ENCODE results near the gene RAB3GAP2. TPM values are rescaled to one million over a fixed set of nuclear protein-coding genes. Genes with fewer than 3 reads are reported as not detected.

Gene RAB3GAP2
- total and polyA plus RNA-seq, 10 of the 15 experiments (the other 5 are each of a cell fraction or from before 2014, with no cell fraction given): 11.9 to 51.1 (median 24.4) TPM

GRCh38 chr1:220164517-220164916 lies 107.7 kb downstream of the RAB3GAP2 start (continued):
- TF ChIP-seq NKRF (conservative IDR thresholded peaks at IDR 0.05): no peak
- no peak for TF ChIP-seq HCFC1 (IDR thresholded peaks at IDR 0.05; ENCODE audit: low read length)

GRCh38 chr1:220164116-220164515 lies 108.1 kb downstream of the RAB3GAP2 start:
- no TSS peak for BruUV-seq (replicated peaks)
- H3K4me1 ChIP-seq (ENCODE audit: control insufficient read depth, insufficient read depth, low read length): no peaks in the 10 kb centered on the region
- H3K4me2 ChIP-seq (ENCODE audit: control insufficient read depth, insufficient read depth): no peak overlapping the region
- no peak overlapping the region for H3K27ac ChIP-seq (ENCODE audit: control insufficient read depth, insufficient read depth)
- intact Hi-C loops (cut with micrococcal nuclease; ENCODE audit: unreplicated experiment): no loop called here
- no peak for FAIRE-seq
- H3K9me3 ChIP-seq (replicated peaks; ENCODE audit: control insufficient read depth, insufficient read depth, low read length): no peaks in the 10 kb centered on the region
- no peak for ATAC-seq
- ChIA-PET RAD21 (ENCODE audit: unreplicated experiment) (interaction anchor here (0.7 kb wide), 1 partner anchor 167 kb away, joined by 3 read pairs; no protein-coding TSS in a partner anchor), POLR2A (no interaction called here), SMC1A (ENCODE audit: uncharacterized antibody, unreplicated experiment) (interaction anchor here (1.3 kb wide), 1 partner anchor 58 kb away, joined by 3 read pairs; no protein-coding TSS in a partner anchor), CTCF (interaction anchor here (0.6 to 0.8 kb wide), 2 partner anchors 23 to 140 kb away, joined by 3 read pairs; no protein-coding TSS in a partner anchor)
- no peaks in the 10 kb centered on the region for H3K79me2 ChIP-seq (ENCODE audit: control insufficient read depth, insufficient read depth, low read length)
- peaks cover 3 to 19% of the 10 kb centered on the region in 2 experiments; a peak in 3 of 4 replicates for H3K36me3 ChIP-seq (ENCODE audit: control insufficient read depth in 2 of 2, insufficient read depth in 2 of 2, low read length in 1 of 2)
- 100% methylated on average over 1 of the region's 1 CpG for WGBS (ENCODE audit: insufficient coverage, insufficient replicate concordance, low lambda C conversion rate, missing lambda C conversion rate)
- H3K9ac ChIP-seq (ENCODE audit: control insufficient read depth, insufficient read depth, low read length): no peak overlapping the region
- no peak overlapping the region for H2AFZ ChIP-seq (ENCODE audit: control insufficient read depth, low read depth, low read length)
- DNase-seq (ENCODE audit: low read depth, low spot score): no peak
- no peak overlapping the region for H3K4me3 ChIP-seq
- in situ Hi-C loops (cut with MboI): no loop called here
- H3K27me3 ChIP-seq (replicated peaks in 1 of 2; ENCODE audit: control insufficient read depth in 2 of 2, insufficient read depth in 2 of 2, low read length in 1 of 2): no peaks in the 10 kb centered on the region
- H4K20me1 ChIP-seq (ENCODE audit: control insufficient read depth, insufficient read depth): no peaks in the 10 kb centered on the region
- TF ChIP-seq TCF12 (IDR thresholded peaks at IDR 0.05; ENCODE audit: low read depth, low read length) (no peak), STAT1 (conservative IDR thresholded peaks at IDR 0.05) (no peak), EGR1 (IDR thresholded peaks at IDR 0.05; ENCODE audit: borderline replicate concordance in 1 of 2, low read depth in 2 of 2, low read length in 2 of 2) (no peak), ZBTB11 (CRISPR knock-in tag; IDR thresholded peaks at IDR 0.05) (no peak), CUX1 (IDR thresholded peaks at IDR 0.05; ENCODE audit: insufficient replicate concordance, low read depth, low read length) (no peak), ATF3 (IDR thresholded peaks at IDR 0.05; ENCODE audit: borderline replicate concordance, extremely low read depth, low read depth, low read length) (no peak)
